Measurements from ENCODE around the gene TAF1B.

The TAF1B gene

DNA sequence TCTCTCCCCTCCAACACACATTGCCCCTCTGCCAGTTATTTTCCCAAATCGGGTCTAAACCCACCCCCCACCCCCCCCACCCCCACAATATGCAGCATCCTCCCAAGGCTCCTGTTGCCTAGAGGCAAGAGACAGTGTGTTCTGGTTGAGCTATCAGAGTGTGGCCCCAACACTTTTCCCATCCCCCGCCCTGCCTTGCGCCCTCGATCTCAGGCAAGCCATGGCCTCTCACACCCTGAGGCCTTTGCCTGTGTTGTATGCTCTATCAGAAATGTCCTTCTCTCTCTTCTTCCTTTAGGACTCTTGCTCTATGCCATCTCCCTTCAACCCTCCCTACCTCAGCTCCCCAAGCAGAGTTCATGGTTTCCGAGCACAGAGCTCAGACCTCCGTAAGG lies 98.7 kb downstream of the TAF1B start:
- DNase-seq (ENCODE audit: low spot score): no peak

DNA sequence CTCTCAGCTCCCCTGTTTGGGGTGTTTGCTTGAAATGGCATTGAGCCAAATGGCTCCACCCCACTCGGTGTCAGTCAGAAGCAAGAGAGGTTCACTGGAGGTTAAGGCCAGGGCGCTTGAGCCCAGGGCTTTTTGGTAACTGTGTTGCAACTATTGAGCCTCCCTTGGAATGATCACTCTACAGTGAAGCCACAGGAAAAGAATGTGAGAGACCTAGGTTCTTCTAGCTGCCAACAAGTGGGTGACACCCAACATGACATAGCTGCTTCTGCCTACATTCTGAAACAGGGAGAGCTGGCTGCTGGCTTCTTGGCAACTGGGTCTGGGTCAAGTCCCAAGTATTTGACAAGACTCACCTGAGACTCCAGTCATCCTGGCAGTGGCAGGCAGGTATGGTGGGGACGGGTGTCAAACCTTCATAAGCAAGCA lies 101.1 kb downstream of the TAF1B start:
- no peak for DNase-seq (ENCODE audit: low spot score)

DNA sequence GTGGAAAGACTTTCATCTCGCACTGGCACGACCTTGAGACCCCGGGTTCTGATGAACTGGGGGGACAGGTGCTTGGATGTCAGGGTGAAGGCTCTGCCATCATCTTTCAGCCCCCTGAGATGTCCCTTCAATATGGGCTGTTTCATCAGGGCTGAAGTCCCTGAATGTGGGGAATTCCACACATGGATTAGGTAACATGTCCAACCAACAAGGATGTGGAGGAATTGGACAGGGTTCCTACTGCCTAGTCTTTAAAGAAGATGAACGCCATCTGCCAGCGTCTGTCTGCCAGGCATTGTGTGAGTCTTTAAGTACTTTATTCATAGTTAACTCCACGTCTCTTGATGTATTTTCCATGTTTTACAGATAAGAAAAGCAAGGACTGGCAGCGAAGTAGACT lies 102.3 kb downstream of the TAF1B start:
- no peak for DNase-seq (ENCODE audit: low spot score)

DNA sequence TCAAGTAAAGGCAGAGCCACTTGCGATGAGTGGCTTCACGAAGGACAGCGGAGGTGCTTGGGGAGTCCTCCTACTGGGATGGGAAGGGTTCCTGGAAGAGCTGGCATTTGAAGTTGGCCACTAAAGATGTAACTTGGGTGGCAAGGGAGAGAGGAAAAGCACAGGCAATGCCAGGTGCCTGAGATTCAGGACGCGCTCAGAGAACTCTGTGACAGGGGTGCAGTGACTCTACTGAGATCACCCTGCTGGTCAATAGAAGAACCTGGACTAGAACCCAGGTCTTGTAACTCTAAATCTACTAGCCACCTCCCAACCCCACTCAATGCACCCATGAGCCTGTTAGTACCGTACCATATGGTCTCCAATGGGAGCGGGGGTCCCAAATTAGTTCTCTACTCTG lies 102.8 kb downstream of the TAF1B start:
- DNase-seq (ENCODE audit: low spot score): no peak

DNA sequence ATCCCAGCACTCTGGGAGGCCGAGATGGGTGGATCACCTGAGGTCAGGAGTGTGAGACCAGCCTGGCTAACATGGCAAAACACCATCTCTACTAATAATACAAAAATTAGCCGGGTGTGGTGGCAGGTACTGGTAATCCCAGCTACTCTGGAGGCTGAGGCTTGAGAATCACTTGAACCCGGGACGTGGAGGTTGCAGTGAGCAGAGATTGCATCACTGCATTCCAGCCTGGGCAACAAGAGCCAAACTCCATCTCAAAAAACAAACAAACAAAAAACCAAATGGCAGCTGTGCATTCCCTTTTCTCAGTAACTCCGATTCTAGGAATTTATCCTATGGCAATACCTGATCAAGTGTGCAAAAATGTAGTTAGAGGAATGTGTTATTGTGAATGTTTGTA lies 103.5 kb downstream of the TAF1B start:
- no peak for DNase-seq (ENCODE audit: low spot score)

DNA sequence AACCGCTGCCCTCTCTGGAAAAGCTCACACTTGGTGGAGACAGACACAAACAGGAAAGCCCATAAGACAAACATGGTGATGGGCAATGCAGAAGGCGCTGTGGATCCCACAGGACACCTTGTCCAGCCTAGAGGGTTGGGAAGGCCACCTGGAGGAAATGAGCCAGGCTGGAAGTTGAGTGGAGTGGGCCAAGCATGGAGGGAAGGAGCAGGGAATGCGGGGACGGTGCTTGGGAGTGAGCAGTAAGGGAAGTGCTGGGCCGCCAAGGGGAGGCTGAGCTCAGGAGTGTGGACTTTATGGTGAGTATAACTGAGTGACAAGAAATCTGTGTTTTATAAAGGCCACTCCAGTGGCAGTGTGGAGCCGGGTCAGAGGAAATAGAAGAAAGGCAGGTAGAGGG lies 105.4 kb downstream of the TAF1B start:
- DNase-seq (ENCODE audit: low spot score): no peak

DNA sequence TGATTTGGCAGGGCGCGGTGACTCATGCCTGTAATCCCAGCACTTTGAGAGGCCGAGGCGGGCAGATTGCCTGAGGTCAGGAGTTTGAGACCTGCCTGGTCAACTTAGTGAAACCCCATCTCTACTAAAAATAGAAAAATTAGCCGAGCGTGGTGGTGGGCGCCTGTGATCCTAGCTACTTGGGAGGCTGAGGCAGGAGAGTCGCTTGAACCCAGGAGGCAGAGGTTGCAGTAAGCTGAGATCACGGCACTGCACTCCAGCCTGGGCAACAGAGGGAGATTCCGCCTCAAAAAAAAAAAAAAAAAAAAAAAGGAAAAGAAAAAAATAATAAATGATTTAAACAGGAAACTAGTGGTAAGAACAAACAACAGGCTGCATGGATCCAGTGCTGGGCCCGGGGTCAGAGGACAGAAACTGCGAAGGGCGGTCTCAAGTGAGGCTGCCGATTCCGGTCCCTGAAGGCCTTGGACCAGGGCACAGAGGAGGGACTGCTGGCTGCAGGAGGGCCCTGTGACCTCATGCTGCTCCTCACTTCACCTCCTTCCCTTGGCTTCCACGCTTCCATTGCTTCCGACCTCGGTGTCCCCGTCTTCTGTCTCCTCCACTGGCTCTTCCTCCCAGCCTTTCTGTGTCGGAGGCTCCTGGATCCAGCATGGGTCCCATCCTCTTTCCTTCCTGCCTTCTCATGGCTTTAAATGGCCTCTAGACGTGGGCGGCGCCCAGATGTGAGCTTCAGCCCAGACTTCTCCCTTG lies 106.1 kb downstream of the TAF1B start:
- no peak for DNase-seq (ENCODE audit: low spot score)

DNA sequence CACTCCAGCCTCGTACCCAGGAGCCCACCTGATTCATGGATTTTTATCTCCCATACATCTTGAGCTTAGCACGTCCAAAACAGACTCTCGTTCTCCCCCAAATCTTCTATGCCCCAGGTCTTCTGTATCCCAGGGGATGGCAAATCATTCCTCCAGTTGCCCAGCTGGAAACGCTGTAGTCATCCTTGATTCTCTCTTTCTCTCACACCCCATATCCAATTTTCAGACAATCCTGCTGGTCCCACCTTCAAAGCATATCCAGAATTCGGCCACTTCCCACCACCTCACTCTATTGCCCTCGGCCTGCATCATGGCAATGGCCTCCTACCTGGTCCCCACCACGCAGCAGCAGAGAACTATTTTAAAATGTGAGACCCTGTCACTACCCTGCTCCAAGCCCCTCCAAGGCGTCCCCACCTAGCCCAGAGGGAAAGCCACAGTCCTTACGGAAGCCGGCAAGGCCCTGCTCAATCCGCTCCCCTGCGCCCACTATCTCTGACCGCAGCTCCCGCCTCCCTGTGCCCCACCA lies 106.8 kb downstream of the TAF1B start:
- no peak for DNase-seq (ENCODE audit: low spot score)

DNA sequence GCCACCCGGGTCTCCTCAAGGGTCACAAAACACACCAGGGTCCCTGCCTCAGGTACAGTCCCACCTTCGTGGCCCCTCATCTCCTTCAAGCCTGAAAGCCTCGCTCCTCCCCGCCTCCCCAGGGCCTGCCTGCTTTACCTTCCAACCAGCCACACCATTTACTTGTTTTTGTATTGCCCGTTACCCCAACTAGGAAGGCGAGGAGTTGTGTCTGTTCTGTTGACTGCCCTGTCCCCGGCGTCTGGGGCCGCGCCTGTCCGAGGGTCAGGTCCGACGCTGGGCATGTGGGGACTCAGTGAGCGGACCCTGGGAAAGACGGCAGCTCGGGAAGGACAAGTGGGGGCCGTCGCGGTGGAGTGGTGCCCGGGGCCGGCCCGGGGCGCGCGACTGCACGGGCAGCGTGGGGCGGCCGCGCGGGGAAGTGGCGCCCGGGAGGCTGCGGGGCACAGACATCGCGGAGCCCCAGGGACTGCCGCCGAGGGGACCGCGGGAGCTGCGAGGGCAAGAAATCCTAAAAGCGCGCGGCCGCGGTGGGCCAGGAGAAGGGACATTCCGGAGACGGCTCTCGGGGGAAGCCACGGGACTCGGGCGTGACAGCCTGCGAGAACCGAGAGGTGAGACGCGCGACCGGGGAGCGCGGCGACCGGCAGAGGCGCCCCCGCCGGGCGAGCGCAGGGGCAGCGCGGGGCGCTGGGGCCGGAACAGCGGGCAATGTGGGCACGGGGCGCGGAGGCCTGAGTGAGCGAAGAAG lies 107.4 kb downstream of the TAF1B start:
- DNase-seq (ENCODE audit: low spot score): no peak

DNA sequence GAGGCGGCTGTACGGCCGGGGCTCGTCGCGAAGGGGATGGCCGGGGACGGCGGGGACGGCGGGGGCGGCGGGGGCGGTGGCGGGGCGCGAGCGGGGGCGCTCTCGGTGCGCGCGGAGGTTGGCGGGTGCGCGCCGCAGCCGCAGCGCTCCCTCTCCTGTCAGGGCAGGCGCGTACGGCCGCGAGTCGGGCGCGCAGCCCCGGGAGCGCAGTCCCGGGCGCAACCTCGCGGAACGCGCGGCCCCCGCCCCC lies 107.9 kb downstream of the TAF1B start:
- no peak for DNase-seq (ENCODE audit: low spot score)

DNA sequence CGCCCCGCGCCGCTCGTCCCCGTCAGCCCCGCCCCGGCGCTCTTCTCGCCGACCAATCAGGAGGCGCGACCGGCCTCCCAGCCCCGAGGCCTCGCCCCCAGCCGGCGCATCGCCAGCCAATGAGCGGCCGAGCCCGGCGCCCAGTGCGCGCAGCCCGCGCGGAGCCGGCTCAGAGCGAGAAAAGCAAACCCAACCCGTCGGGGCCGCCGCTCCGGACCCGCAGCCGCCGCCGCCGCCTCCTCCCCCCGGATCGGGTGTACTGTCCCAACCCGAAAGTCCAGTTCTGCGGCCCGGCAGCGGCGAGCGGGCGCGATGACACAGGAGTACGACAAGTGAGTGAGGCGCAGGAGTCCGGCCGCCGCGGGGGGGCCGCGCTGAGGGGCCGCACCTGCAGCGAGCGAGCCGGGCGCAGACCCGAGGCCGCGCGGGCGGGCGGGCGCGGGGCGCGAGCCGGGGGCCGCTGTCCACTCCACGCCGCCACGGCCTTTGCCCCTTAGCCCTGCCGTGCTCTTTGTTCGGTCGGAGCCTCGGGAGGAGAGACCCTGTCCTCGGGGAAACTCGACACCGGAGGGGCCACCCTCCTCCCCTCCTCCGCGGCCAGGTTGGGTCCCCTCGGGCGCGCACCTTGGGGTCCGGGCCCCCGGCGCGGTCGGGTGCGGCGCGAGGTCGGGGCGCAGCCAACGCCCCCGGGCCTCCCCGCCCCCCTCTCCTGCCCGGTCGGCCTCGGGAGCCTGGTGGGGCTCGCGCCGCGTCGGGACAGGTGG lies 108.4 kb downstream of the TAF1B start, which contains the start of gene GRHL1:
TSS of gene GRHL1 (plus strand) at position 172 of the 764 bp plus-strand sequence. CDS start at position 313, 141 bp downstream.
- DNase-seq (ENCODE audit: low spot score): peak; percentile 93

DNA sequence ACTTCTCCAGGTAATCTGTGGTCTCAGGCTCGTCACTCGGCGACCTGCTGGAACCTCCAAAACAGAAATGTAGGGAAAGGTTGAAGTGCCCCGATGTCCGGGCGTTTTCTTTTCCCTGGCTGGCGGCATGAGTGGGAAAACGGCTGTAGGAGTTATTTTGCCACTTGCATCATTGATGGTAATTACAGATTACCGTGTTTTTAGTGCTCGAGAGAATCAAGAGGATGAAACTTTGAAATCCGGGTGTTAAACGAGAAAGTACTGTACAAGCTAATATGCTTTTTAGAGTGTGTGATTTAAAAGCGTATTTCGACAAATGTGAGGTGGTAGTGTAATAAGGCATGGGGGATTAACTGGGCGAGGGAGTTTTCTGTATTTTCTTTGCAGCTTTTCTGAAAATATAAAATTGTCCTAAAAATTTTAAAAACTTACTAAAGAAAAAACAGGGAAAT lies 109.0 kb downstream of the TAF1B start:
- DNase-seq (ENCODE audit: low spot score): no peak

DNA sequence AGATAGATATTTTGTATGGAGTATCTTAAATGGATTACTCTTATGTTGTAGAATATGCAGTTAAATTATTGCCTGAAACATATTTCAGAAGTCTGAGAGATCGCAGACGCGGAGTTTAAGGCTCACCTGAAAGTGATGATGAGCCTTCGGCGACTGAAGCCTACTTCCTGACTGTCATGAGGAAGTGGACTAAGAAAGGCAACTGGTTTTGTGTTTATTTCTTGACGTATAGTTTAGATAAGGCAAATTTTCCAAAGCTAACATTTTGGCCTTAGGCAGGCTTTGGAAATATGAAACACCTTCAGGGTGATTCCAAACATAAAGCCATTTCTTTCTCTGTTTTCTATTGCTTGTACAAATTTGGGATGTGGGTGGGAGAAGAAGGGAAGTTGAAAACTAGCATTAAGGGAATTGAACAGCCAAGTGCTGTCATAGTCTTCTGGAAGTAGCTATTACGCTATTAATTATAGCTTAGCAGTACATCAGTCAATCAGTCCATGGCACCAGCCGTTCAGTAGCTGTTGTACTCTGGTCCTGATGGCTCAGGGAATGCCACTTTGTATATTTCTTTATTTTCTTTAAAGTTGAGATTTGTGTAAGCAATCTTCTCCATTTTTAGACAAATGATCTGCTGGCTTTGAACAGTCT lies 109.7 kb downstream of the TAF1B start:
- no peak for DNase-seq (ENCODE audit: low spot score)

DNA sequence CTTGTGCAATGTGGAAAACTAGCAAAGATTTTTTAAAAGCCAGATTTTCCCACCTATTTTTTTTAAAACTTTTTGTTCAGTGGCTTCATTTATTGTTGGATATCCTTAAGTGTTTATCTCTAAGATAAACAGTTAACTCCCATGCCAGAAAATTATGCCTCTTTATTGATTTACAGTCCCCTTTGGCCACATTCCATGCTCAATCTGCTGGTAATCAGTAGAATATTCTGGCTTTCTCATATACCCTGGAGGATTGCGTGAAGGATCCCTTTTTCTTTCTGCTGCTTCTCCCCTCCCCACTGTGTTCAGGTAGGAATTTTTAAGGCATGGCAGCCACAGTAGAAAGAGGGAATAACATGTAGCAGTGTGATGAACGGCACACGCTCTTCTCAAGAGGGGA lies 110.9 kb downstream of the TAF1B start:
- no peak for DNase-seq (ENCODE audit: low spot score)

DNA sequence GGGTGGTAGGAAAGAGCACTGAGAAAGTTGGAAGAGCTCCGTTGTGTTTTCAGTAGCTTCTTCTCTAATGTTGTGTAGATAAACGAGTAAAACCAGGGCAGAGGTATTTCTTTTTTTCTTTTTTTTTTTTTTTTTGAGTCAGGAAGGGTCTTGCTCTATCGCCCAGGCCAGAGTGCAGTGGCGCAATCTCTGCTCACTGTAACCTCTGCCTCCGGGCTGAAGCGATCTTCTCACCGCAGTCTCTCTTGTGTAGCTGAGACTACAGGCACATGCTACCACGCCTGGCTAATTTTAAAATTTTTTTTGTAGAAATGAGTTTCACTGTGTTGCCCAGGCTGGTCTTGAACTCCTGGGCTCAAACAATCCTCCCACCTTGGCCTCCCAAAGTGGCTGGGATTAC lies 114.8 kb downstream of the TAF1B start:
- DNase-seq (ENCODE audit: low spot score): no peak

DNA sequence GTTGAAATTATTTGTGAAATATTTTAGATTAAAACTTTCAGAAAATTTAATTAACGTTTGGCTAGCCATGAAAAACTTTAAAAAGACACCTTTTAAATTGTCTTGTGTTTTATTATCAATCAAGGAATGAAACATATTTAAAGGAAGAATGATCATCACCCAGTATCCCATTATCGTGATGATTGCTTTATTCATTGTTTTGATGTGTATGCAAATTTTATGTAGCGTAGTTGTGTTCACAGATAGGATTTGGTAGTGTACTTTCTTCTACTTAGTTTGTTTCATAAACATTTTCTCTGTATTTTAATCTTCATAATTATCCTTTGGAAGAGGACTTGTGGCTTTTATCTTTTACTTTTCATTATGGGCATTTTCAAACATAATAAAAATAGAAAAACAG lies 116.0 kb downstream of the TAF1B start:
- no peak for DNase-seq (ENCODE audit: low spot score)

DNA sequence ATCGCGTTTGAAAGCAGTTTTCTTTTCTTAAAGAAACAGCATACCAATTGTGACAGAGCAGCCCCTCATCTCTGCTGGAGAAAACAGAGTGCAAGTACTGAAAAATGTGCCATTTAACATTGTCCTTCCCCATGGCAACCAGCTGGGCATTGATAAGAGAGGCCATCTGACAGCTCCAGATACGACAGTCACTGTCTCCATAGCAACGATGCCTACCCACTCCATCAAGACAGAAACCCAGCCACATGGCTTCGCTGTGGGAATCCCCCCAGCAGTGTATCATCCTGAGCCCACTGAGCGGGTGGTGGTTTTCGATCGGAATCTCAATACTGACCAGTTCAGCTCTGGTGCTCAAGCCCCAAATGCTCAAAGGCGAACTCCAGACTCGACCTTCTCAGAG lies 117.7 kb downstream of the TAF1B start:
- DNase-seq (ENCODE audit: low spot score): no peak

DNA sequence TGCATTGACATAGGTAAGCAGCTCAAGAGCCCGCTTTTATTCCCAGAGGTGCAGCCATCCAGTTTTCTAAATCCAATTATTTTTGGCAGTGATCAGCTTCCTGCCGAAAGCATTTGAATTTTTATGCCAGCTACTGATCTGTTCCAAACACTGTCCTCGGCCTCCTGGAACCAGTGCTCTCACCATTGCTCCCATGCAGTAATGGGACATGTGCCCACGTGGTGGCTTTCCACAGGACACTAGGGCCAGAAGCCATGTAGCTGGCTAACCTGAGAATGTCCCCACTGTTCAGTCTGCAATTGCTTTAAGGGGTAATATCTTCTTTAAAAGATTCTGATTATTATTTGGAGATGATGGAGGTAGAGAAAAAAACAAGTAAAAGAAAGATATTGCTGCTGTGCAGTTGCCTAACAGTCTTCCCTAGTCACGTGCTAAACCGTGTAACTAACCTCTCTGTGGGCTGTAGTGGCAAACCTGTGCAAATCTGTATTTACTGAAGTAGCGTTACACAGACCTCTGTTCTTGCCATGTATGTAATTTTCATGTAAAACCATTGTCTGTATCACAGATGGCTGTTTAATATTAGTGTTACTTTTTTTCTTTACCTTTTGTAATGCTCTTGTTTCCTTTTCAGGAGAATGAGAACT lies 121.2 kb downstream of the TAF1B start:
- no peak for DNase-seq (ENCODE audit: low spot score)

DNA sequence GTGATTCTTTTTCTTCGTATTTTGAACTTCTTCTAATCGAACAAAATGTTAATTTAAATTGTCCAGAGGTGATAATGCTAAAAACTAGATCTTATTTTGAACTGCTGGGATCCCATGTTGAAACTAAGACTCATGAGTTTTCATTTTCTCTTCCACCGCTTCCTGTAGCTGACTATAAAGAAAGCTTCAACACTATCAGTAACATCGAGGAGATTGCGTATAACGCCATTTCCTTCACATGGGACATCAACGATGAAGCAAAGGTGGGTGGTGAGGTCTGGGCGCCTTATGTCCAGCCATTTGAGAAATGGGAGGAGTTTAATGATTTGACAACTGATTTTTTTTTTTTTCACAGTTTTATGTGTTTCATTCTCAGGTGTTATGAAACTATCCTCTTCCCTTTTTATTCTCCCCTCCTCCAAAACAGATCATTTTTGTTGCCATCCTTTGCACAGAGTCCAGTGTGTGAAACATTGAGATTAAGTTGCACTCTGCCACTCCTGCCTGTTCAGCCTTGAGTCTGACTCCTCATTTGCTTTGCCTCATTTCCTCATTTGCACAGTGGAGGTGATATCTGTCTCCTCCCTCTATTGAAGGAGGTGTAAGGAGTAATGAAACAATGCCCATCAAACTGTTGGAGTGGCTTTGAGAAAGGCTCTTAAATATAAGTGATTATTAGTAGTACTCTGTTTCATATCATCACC lies 122.0 kb downstream of the TAF1B start:
- DNase-seq (ENCODE audit: low spot score): peak; percentile 2

DNA sequence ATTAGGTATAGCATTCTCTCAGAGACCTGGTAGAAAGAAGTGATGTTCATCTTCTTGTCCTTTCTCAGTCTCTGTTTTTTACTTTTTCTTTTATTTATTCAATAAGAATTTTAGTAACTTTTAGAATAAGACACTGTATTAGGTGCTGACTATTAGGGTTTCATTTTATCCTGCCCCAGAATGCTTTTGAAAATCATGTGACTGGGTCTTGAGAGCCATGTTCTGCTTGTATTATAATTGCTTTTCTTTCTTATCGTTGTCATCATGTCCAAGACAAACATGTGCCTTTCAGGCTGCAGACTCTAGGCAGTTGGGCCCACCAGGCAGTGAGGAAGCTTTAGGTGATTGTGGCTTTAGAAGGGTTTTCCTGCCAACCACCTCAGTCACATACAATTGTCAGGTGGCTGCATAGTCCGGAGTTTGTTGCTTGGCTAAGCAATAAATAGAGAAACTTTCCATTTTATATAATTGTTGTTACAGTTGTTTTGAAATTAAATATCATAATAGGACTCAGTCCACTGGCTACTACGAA lies 123.3 kb downstream of the TAF1B start:
- no peak for DNase-seq (ENCODE audit: low spot score)

Measured in CD4-positive, alpha-beta T cell treated with Interleukin-2 at 100 ng/mL for 4 hours (primary cell).